OCI-LY7 (cell line): Measurements from ENCODE around the gene ORC4. TPM values are rescaled to one million over a fixed set of nuclear protein-coding genes. Genes with fewer than 3 reads are reported as not detected.

ENCODE experiments used
- BruUV-seq: library from RNA; stranded (reverse); fragments of 400-500 nt; replicated peaks from 2 replicates; lab custom pipeline; 2021; lab: Mats Ljungman, UMichigan
- CTCF ChIA-PET: fragments of 300-600 bp; sonication (Branson Sonifier 250); formaldehyde crosslinking; loops from one replicate; lab custom pipeline; 2022; ENCODE audit warnings: antibody characterized with exemption; ENCODE audit not compliant: unreplicated experiment; lab: Charles Lee
- POLR2A ChIA-PET: fragments of 300-600 bp; sonication (Branson Sonifier 250); formaldehyde crosslinking; loops from one replicate; lab custom pipeline; 2022; ENCODE audit warnings: antibody characterized with exemption; lab: Charles Lee
- DNase-seq: peaks from one replicate; pipeline ENCODE4 v3.0.0-alpha.2; 2015; ENCODE audit warnings: low spot score
- H2AFZ ChIP-seq: fragments of 200-600 bp; sonication (generic), shearing (Covaris generic); 2 replicates; pipeline ENCODE4 v1.6.1; 2014; ENCODE audit warnings: mild to moderate bottlenecking, antibody characterized with exemption, low read length, moderate library complexity
- H3K27ac ChIP-seq: fragments of 200-600 bp; sonication (generic); 2 replicates; pipeline ENCODE4 v1.5.1; 2014; ENCODE audit warnings: mixed run types, low read depth, mild to moderate bottlenecking, moderate library complexity, low read length, inconsistent platforms; ENCODE audit not compliant: poor library complexity, severe bottlenecking
- H3K36me3 ChIP-seq: fragments of 200-600 bp; sonication (generic); 2 replicates; pipeline ENCODE4 v1.6.1; 2014; ENCODE audit warnings: mild to moderate bottlenecking, antibody characterized with exemption, low read length, moderate library complexity, mixed read lengths; ENCODE audit not compliant: insufficient read depth
- H3K4me1 ChIP-seq: fragments of 200-600 bp; sonication (generic); 2 replicates; pipeline ENCODE4 v1.5.1; 2014; ENCODE audit warnings: mild to moderate bottlenecking, low read length; ENCODE audit not compliant: insufficient read depth, poor library complexity, severe bottlenecking
- H3K4me2 ChIP-seq: fragments of 200-600 bp; sonication (generic); 2 replicates; pipeline ENCODE4 v1.6.1; 2014; ENCODE audit warnings: mild to moderate bottlenecking, low read length
- H3K4me3 ChIP-seq: fragments of 200-600 bp; sonication (generic); 2 replicates; pipeline ENCODE4 v1.5.1; 2014; ENCODE audit warnings: mild to moderate bottlenecking, low read depth, low read length; ENCODE audit not compliant: poor library complexity, severe bottlenecking
- H3K79me2 ChIP-seq: fragments of 200-600 bp; sonication (generic); 2 replicates; pipeline ENCODE4 v1.6.1; 2016; ENCODE audit warnings: low read depth, mild to moderate bottlenecking, low read length, moderate library complexity, mixed read lengths; ENCODE audit not compliant: insufficient read depth
- H3K9me2 ChIP-seq: fragments of 200-600 bp; sonication (generic); 2 replicates; pipeline ENCODE4 v1.6.1; 2016; ENCODE audit warnings: mild to moderate bottlenecking, low read length, mixed read lengths; ENCODE audit not compliant: insufficient read depth
- H3K9me3 ChIP-seq: fragments of 200-600 bp; sonication (generic); 2 replicates; pipeline ENCODE4 v1.6.1; 2014; ENCODE audit warnings: mild to moderate bottlenecking, mixed run types, low read length, mixed read lengths
- H4K20me1 ChIP-seq: fragments of 200-600 bp; sonication (generic); 2 replicates; pipeline ENCODE4 v1.6.1; 2014; ENCODE audit warnings: mild to moderate bottlenecking, antibody characterized with exemption, low read length, moderate library complexity, mixed read lengths; ENCODE audit not compliant: insufficient read depth
- EZH2phosphoT487 ChIP-seq: fragments of 200-600 bp; sonication (generic); IDR thresholded peaks from 2 replicates; pipeline ENCODE4 v1.6.1; 2018; ENCODE audit warnings: low read depth, borderline replicate concordance, mild to moderate bottlenecking, mixed run types, antibody characterized with exemption, low read length, moderate library complexity, mixed read lengths
- intact Hi-C: fragments of 100-400 bp; cut with micrococcal nuclease; formaldehyde crosslinking; loops from one replicate; pipeline ENCODE4 v1.10.0; 2022; ENCODE audit not compliant: unreplicated experiment
- total RNA-seq, 2 experiments: library from RNA; depleted of rRNA in 1 of 2; stranded (reverse); fragments of >200 nt in 1 of 2; shearing (Covaris generic) in 1 of 2; gene quantifications; 2 replicates each; pipeline ENCODE4 v1.2.3, GENCODE V29; 2014 to 2022
- TF ChIP-seq, protein P1 (sequence below): fragments of 200-600 bp; sonication (generic); conservative IDR thresholded peaks from 2 replicates; pipeline ENCODE4 v1.5.1; 2014; ENCODE audit warnings: mild to moderate bottlenecking, antibody characterized with exemption, low read length, moderate library complexity, mixed read lengths

Gene ORC4
- total RNA-seq, 2 experiments from 2014 or later: 20.3 to 37.4 TPM

DNA sequence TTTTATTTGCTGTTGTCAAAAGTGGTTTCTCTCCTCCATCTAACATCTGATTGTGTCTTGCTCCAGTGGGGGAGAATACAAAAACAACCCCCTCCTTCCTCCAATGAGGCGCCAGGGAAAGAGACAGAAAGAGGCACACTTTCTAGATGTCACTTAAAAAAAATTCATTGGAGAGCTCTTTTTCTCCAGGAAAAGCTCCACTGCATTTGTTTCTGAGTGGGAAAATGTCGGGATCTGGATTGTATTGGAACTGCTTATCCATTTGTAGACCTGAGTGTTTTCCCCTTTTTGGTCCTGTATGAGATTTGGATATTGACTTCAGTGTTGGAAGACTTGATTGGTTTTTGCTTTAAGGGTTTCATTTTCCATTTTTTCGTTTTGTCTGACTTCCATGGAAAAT lies 1.3 kb upstream of the ORC4 start:
- TF ChIP-seq, protein P1, sequence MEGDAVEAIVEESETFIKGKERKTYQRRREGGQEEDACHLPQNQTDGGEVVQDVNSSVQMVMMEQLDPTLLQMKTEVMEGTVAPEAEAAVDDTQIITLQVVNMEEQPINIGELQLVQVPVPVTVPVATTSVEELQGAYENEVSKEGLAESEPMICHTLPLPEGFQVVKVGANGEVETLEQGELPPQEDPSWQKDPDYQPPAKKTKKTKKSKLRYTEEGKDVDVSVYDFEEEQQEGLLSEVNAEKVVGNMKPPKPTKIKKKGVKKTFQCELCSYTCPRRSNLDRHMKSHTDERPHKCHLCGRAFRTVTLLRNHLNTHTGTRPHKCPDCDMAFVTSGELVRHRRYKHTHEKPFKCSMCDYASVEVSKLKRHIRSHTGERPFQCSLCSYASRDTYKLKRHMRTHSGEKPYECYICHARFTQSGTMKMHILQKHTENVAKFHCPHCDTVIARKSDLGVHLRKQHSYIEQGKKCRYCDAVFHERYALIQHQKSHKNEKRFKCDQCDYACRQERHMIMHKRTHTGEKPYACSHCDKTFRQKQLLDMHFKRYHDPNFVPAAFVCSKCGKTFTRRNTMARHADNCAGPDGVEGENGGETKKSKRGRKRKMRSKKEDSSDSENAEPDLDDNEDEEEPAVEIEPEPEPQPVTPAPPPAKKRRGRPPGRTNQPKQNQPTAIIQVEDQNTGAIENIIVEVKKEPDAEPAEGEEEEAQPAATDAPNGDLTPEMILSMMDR: no peak
- no peak for TF ChIP-seq EZH2phosphoT487
- intact Hi-C loops: loop anchor here (2.0 to 5.0 kb wide), 2 partner anchors 855 to 1565 kb away; partner anchors contain the start of genes KIF5C and MMADHC
- peaks cover 4% of the 10 kb centered on the region; the same call in 1 of the 2 replicates for H3K36me3 ChIP-seq
- peaks cover 32% of the 10 kb centered on the region for H4K20me1 ChIP-seq
- peaks cover 88% of the 10 kb centered on the region for H3K79me2 ChIP-seq
- H3K9me2 ChIP-seq: no peaks in the 10 kb centered on the region
- ChIA-PET POLR2A (interaction anchor here (0.6 to 1.9 kb wide), 10 partner anchors 9 to 622 kb away, joined by 3 to 13 read pairs (median 5); no protein-coding TSS in a partner anchor), CTCF (no interaction called here)
- no peaks in the 10 kb centered on the region for H3K9me3 ChIP-seq
- peak overlapping the region; percentile 82 for H3K4me2 ChIP-seq
- H3K4me1 ChIP-seq: peaks cover 35% of the 10 kb centered on the region
- BruUV-seq: no TSS peak
- no peak overlapping the region; the same call in 1 of the 2 replicates for H2AFZ ChIP-seq
- H3K27ac ChIP-seq: peak overlapping the region; percentile 84
- H3K4me3 ChIP-seq: peak overlapping the region; percentile 91
- DNase-seq: no peak

DNA sequence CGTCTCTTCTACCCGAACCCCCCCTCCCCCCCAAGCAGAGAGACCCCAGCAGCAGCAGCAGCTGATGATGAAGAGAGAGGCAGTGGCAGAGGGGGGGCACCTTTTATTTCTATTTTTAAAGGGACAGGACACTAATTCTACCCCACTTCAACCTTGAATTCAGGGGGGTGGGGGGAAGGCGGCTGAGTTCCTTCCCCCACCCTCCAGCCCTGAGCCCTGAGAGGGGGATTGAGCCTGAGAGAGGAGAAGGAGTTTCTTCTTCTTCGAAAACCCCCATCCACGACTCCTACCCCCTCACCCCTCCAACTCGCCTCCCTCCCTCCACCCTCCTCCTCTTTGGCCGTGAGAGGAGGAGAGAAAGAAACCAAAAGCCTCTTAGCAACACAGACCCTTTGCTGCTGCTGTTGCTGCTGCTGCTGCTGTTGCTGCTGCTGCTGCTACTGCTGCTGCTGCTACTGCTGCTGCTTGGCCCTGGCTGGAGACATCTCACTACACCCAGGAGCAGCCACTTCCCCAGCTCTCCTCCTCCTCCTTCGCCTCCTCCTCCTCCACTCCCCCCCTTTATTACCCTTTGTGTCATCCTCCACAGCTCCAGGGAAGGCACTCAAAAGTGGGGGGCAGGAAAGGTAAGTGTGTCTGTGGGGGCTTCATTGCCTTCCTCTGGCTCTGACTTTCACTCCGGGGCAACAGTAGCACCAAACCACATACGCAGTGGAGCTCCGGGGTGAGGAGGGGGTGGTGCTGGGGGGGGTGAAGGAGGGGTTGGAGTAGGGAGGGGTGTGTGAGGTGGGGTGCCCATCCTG lies 723 bp upstream of the ORC4 start, which contains the start of gene MBD5:
Gene MBD5 (plus strand): TSS at position 33 of the 803 bp plus-strand sequence.
- TF ChIP-seq EZH2phosphoT487: no peak
- TF ChIP-seq, protein P1: no peak
- Histone ChIP-seq H3K4me2 (peak within 1 kb of the TSS; percentile 89), H3K9me3 (no peaks in the 10 kb centered on the region), H2AFZ (peak within 1 kb of the TSS; percentile 77), H3K9me2 (no peaks in the 10 kb centered on the region), H4K20me1 (peaks cover 32% of the 10 kb centered on the region), H3K79me2 (peaks cover 88% of the 10 kb centered on the region), H3K27ac (peak within 1 kb of the TSS; percentile 84), H3K4me1 (peaks cover 35% of the 10 kb centered on the region), H3K36me3 (peaks cover 4% of the 10 kb centered on the region; the same call in 1 of the 2 replicates), H3K4me3 (peak within 1 kb of the TSS; percentile 91)
- DNase-seq: peak; percentile 71
- POLR2A ChIA-PET: interaction anchor here (0.6 to 1.9 kb wide), 16 partner anchors 8 to 1001 kb away, joined by 3 to 13 read pairs (median 5); no protein-coding TSS in a partner anchor
- CTCF ChIA-PET: interaction anchor here (0.6 kb wide), 4 partner anchors 10 to 1574 kb away, joined by 4 to 13 read pairs (median 7); no protein-coding TSS in a partner anchor
- intact Hi-C loops: loop anchor here (2.0 to 5.0 kb wide), 2 partner anchors 856 to 1566 kb away; partner anchors contain the start of genes KIF5C and MMADHC
- BruUV-seq: no TSS peak
